LNCAP (cell line): ENCODE results near the gene ZCCHC2.

ENCODE experiments used
- TF ChIP-seq, protein P1 (sequence below): fragments of 450-650 bp; IDR thresholded peaks from 2 replicates; pipeline ENCODE4 v1.5.1; 2017; ENCODE audit warnings: mild to moderate bottlenecking

Gene ZCCHC2

DNA sequence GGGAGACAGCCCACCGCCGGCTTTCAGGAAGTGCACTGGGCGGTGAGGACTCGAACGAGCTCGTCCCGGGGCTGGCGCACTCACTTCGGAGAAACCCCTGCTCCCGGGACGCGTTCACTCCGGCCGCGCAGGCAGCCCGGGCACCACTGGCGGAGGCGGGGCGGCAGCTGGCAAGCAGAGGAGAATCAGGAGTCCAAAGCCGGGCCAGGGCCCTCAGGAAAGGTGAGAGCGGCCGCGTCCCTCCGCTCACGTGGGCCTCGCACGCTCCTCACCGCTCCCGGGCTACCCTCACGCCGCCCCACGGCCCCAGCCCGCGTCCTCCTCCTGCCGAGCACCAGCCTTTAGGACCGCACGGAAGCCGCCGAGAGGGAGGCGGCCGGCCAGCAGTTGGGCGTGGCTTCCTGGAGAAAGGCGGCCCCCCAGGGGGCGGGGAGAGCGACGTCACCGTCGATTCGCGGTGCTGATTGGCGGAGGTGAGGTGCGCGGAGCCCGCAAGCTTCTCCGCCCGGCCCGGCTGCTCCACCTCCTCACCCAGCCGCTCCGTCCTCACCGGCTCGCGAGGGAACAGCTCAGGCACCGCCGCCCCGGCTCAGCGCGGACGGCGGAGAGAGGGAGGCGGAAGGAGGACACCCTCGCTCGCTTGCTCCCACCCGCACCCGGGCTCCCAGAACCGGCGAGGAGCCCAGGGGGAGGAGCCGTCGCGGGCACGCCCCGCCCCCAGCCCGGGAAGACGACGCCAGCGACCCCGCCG, at the start of gene ZCCHC2:
TSS of gene ZCCHC2 (plus strand) at position 522 of the 751 bp plus-strand sequence. CDS start 400 bp downstream, outside the sequence.
- TF ChIP-seq, protein P1, sequence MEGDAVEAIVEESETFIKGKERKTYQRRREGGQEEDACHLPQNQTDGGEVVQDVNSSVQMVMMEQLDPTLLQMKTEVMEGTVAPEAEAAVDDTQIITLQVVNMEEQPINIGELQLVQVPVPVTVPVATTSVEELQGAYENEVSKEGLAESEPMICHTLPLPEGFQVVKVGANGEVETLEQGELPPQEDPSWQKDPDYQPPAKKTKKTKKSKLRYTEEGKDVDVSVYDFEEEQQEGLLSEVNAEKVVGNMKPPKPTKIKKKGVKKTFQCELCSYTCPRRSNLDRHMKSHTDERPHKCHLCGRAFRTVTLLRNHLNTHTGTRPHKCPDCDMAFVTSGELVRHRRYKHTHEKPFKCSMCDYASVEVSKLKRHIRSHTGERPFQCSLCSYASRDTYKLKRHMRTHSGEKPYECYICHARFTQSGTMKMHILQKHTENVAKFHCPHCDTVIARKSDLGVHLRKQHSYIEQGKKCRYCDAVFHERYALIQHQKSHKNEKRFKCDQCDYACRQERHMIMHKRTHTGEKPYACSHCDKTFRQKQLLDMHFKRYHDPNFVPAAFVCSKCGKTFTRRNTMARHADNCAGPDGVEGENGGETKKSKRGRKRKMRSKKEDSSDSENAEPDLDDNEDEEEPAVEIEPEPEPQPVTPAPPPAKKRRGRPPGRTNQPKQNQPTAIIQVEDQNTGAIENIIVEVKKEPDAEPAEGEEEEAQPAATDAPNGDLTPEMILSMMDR, result no peak

DNA sequence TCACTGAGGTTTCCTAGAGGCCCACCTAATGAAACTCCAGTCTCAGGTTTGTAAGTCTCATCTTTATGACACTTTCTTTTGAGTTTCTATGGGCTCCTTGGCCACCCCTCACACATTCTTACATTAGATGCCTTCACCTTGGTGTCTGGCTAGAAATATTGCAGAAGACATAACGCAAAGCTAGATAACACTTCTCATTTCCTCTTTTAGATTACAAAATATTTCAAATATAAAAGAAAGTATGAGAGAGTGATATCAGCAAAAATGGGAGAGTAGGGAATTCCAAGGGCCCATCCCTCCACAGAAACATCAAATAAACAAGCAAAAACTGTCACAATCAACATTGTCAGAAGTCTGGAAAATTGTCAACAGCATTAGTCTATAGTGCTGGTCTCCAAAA, 43.3 kb upstream of the ZCCHC2 start:
- TF ChIP-seq, protein P1, result no peak

DNA sequence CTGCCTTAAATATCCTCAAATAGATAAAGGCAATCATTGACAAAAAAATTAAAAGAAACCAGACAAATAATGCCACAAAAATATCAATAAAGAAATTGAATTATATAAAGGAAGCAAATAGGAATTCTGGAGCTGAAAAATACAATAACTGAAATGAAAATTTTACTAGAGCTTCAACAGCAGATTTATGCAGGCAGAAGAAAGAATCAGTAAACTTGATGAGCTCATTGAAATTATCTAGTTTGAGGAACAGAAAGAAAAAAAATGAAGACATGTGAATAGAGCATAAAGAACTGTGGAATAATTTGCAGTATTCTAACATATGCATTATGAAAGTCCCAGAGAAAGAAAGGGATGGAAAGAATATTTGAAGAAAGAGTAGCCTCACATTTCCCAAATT, 41.9 kb upstream of the ZCCHC2 start:
- TF ChIP-seq, protein P1, result no peak

DNA sequence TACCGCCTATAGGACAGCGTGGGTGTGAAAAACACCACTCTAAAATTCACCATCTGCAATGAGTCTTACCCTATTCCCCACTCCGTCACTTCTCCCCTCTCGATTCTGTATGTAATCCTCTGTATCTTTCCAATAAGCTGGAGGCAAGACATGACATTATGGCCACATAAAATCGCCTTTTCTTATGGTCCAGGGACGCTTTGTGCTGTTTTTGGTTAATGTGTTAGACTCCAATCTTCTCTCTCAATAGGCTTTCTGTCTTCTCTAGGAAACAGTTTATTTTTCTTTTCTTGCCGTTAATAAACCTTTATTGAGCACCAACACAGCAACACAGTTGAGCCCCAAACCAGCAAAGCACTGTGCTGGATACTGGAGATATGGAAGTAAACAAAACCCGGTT, 37.9 kb upstream of the ZCCHC2 start:
- TF ChIP-seq, protein P1, result no peak

DNA sequence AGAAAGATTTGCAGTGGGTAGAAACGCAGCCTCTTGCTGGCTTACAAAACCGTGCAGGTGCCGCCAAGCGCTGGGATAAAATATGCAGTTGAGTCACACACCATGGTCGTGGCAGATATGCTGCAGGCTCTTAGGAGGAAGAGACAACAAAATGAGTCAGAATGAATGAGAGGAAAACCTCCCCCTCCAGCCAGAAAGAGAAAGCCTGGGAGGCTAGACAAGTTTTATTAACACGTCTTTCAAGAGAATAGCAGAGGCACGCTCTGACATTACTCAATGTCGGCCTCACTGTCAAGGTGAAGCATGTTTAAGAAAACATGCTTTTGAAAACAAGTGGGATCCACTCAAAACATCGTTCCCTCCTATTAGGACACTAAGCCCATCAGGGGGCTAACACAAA, 37.1 kb upstream of the ZCCHC2 start:
- TF ChIP-seq, protein P1, result no peak

DNA sequence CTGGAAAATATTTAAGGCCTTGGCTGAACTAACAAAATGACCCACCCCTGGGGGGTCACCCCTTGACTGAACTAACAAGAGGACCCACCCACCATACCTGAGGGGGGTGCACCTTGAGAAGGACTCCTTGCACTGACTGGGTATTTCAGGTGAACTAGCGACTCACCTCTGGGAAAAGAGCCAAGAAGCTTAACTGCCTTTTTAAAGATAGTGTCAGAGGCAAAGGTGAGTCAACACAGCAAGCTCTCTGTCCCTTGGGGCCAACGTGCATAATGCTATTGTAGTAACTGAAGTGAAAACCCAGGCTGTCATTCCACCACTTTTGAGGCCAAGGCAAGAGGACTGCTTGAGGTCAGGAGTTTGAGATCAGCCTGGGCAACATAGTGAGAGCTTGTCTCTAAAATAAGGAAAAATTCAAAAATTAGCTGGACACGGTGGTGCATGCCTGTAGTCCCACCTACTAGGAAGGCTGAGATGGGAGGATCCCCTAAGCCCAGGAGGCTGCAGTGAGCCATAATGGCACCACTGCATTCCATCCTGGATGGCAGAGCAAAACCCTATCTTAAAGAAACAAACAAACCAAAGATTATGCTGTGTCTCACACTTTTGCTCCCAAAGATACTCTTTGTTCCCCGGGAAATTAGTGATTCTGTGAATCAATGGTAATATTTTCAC, 36.4 kb upstream of the ZCCHC2 start:
- TF ChIP-seq, protein P1, result no peak

DNA sequence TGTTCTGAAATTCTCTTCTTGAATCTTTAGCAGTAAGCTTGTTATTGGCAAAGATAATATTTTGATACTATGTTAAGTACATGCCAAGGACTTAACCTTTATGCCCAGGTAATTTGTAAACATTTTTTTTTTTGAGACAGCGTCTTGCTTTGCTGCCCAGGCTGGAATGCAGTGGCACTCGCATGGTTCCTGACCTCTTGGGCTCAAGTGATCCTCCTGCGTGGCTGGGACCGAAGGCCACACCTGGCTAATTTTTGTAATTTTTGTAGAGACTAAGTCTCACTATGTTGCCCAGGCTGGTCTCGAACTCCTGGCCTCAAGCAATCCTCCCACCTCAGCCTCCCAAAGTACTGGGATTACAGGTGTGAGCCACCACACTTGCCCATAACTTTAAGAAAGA, 35.7 kb upstream of the ZCCHC2 start:
- TF ChIP-seq, protein P1, result no peak
